GM19043 (cell line): ENCODE data around the gene ARMC12.

Experiments
- ATAC-seq: cut with Tn5 transposase; IDR thresholded peaks from one replicate; pipeline ENCODE4 v1.9.1; 2021; ENCODE audit warnings: low read depth; ENCODE audit not compliant: unreplicated experiment

Gene ARMC12

DNA sequence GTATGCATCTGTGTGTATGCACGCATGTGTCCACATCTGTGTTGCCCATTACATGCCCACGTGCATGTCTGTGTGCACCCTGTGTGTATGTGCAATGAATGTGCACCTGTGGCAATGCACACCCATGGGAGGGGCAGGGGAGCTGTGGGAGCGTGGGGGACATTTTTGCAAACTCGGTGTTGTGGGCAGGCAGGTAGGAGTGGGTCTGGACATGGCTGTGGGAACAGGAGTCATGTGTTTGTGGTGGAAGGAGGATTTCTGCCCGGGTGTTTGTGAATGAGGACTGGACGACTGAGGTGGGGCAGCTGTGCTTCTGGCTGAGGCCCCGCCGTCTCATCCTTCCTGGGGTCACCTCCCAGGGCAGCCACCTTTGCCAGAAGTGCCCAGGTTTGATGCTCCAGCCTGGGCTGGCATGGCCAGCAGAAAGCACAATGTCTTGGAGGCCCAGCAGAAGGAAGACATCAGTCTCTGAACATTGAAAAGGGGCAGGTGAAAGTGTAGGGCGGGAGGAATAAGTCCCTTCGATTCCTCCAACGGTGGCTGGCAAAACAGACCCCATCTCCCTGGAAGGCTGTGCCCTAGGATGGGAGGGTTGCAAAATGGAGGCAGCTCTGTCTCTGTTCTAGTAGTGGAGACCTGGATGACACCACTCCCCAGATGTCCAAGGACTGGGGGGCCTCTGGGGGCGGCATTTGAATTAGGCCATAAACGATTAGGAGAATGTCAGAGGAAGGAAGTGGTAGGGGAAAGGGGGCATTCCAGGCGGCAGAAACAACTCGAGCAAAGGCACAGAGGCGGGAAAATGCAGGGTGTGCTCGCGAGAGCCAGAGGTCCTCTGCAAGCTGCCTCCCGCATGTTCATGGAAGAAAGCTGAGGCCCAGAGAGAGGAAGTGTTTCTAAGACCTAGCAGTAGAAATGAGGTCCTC lies 19.1 kb upstream of the ARMC12 start:
- ATAC-seq: no peak

GRCh38 chr6:35718375-35718736 lies 18.5 kb upstream of the ARMC12 start:
- ATAC-seq: no peak

DNA sequence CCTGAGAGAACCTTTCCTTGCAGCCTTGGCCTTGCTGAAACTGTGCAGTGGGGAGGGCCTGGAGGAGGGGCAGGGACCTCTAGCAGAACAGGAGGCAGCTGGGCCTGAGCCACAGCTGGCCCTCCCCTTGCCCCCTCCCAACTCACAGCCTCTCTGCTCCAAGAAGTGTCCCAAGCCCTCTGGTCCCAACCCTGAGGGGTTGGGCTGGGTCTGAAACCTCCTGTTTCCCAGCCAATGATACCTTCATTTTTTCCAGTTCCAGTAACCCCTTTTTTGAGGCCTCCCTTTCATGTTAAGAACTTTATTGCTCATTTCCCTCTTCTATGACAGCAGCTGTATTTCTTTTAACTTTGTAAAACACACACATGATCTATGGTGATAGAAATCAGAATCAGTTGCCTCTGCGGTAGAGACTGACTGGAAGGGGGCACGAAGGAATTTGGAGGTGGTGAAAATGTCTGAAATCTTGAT lies 17.9 kb upstream of the ARMC12 start:
- ATAC-seq: no peak

GRCh38 chr6:35719404-35719829 lies 17.4 kb upstream of the ARMC12 start:
- ATAC-seq: peak; percentile 31

DNA sequence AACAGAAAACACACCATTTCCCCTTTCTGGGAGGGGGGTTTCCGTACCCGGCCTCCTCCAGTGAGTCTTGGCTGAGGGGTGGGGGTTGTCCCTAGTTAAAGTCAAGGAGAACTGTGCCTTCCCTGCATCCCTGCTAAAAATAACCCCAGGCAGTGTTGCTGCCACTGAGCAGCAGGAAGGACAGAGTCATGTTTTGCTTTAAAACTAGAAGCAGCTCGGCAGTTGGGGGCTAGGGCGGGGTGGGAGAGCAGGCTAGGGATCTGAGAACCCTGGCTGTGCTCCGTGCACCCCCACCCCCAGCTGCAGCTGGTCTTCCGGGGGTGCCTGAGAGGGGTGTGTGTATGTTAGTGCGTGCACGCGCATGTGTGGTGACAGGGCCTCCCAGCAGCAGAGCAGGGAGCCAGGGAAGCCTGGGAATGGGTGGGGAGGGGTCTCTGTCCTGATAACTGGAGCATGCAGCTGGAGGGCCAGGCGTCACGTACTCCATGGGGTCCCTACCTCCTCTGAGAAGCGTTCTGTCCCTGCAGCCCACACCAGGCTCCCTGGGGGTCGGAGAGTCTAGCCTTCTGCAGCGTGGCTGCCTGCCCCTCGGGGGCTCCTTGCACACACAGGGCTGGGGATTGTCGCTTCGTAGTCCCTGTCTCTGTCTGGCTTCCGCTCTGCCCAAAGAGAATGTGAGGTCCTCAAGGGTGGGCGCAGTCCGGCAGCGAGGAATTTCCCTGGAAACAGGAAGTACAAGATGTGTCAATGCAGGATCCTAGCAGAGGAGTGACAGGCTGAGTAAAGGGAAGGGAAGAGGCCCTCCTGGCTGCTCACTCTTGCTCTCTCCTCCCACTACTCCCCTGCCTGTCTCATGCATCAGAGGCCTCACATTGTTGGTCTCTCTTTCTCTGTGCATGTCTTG lies 16.8 kb upstream of the ARMC12 start:
- ATAC-seq: peak; percentile 52

DNA sequence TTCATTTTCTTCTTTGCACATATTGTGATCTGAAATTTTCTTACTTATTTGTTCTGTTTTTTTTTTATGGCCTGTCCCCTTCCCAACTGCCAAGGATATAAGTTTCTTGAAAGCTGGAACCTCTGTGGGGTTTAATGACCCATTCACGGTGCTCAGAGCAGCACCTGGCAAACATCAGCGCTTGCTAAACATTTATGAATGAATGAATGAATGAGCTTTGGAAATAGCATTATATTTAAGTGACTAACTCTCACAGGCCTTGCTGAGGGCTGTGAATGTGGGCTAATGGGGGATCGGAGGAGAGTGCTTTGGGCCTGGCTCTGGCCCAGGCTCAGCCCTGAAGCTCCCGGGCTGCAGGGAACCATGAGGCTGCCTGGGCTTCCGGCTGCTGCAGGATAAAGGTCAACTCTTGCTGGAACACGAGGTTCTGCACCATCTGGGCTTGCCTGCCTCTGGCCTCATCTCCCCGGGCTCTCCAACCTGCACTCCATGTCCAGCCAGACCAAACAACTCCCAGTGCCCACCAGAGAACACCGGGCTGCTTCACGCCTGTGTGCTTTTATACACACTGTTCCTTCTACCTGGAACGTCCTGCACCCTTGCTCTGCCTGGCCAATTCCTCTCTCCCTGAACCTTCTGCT lies 14.6 kb upstream of the ARMC12 start:
- no peak for ATAC-seq

GRCh38 chr6:35723587-35723986 lies 13.2 kb upstream of the ARMC12 start:
- no peak for ATAC-seq

GRCh38 chr6:35724059-35724458 lies 12.8 kb upstream of the ARMC12 start:
- no peak for ATAC-seq

GRCh38 chr6:35724471-35724870 lies 12.4 kb upstream of the ARMC12 start:
- ATAC-seq: no peak

DNA sequence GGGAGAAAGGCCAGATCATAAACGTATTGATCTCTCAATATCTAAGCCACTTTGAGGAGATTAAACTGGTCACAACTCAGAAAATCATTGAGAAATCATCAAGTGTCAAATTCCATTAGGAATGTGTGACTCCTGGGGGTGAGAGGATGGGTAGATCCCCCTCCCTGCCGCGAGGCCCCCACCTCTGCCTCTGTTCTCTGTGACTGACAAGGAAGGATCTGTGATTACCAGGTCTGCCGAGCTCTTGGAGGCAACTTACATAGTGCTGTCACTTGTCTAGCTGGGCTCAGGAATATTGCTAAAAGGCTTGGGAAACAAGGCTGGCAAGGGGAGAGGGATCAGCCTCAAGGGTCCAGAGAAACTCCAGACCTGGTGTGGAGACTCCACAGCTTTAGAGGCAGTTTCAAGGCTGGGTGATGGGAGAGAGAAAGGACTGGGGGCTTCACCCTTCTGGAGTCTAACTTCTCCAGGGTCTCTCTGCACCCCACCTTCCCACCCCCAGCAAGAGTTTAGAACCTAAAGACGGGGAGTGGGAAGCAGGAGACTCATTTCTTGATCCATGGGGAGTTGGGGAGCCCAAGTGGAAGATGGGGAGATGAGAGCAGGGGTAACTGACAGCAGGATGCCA lies 11.6 kb upstream of the ARMC12 start:
- ATAC-seq: no peak

DNA sequence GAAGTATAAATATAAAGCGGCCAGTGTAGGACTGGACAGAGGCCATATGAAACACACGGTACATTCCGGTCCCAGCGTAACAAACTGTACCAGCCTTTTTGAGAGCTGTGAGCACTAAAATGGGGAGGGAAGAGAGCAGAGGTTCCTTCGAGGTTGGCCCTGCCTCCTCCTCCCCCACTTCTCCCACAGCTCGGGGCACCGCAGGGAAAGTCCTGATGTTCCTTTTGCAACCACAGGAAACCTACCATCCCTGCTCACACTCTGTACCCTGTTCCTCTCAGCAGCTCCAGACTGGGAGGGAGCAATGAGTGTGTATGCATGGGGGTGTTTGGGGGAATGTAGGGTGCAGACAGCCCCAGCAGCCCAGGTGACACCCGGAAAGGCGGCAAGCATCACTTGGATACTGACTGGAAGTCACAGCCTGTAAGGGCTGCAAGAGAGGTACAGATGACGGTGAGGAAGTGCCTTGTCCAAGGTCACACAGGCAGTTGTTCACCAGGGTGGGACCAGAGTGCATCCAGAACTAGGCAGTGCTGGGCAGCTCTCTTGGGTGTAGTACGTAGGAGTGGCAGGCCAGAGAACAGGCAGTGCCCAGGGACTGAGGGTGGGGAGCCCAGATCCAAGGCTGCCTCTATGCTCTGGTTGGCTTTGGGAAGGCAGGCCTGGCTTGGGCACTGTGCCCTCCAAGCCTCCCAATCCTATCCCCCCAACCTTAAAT lies 11.0 kb upstream of the ARMC12 start:
- ATAC-seq: no peak

GRCh38 chr6:35727231-35727934 lies 9.4 kb upstream of the ARMC12 start:
- ATAC-seq: peak; percentile 6

- peak; percentile 39 for ATAC-seq
Measured at GRCh38 chr6:35727935-35728682, 8.7 kb upstream of the ARMC12 start.

GRCh38 chr6:35728683-35729678 lies 7.9 kb upstream of the ARMC12 start:
- no peak for ATAC-seq

- no peak for ATAC-seq
Measured at GRCh38 chr6:35729722-35730121, 7.1 kb upstream of the ARMC12 start.

DNA sequence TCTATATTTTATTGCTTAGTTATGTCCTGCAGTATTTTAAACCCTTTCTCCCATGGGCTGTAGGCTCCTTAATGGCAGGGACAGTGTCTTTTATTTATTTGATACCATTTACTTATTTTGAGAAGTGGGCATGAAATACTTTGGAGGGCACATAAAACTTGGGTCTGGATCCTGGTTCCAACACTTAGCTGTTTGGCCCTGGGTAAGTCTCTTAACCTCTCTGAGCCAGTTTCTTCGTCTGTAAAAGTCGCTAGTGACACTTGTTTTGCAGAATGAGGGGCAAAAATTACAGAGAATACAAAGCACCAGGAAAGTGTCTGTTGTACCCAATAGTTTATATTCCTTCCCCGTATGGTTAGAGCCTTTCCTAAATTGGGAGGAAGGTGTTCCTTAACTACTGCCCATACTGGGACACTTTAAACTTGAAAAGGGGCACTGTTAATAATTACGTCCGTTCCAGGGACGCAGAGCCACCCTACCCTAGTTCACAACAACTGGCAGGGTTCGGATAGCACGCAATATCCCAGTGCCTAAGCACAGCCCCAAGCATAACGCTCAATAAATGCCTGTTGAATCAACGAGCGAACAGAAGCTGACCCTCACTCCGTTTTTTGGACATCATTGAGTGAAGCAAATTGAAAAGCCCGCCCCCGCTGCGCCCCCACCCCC lies 6.0 kb upstream of the ARMC12 start:
- no peak for ATAC-seq

- peak; percentile 53 for ATAC-seq
Measured at GRCh38 chr6:35731414-35731735, 5.5 kb upstream of the ARMC12 start.
